IMR-90 (cell line): ENCODE data around the gene TECPR2.

Source experiments
- FOS ChIP-seq: fragments of 150-350 bp; IDR thresholded peaks from 2 replicates; pipeline ENCODE4 v1.6.1; 2016; ENCODE audit warnings: low read depth, low read length
- RAD21 ChIP-seq: IDR thresholded peaks from 2 replicates; pipeline ENCODE4 v1.6.1; 2012; ENCODE audit warnings: low read length, improper control_type of control experiment
- RFX5 ChIP-seq: IDR thresholded peaks from 2 replicates; pipeline ENCODE4 v1.8.0; 2012; ENCODE audit warnings: low read depth, mild to moderate bottlenecking, low read length, moderate library complexity
- SMC3 ChIP-seq: fragments of 150-350 bp; IDR thresholded peaks from 2 replicates; pipeline ENCODE4 v1.6.1; 2016; ENCODE audit warnings: low read depth, mild to moderate bottlenecking, antibody characterized with exemption, low read length, moderate library complexity
- TF ChIP-seq, protein P1 (sequence below): conservative IDR thresholded peaks from 2 replicates; pipeline ENCODE4 v1.5.1; 2012; ENCODE audit warnings: mild to moderate bottlenecking, low read depth, low read length, improper control_type of control experiment
- TF ChIP-seq, protein P2 (sequence below): fragments of 150-350 bp; IDR thresholded peaks from 2 replicates; pipeline ENCODE4 v1.6.1; 2016; ENCODE audit warnings: low read depth, mild to moderate bottlenecking, low read length, moderate library complexity, borderline replicate concordance
- TF ChIP-seq, protein P3 (sequence below): fragments of 150-350 bp; IDR thresholded peaks from 2 replicates; pipeline ENCODE4 v1.6.1; 2017; ENCODE audit warnings: mild to moderate bottlenecking, antibody characterized with exemption, low read length, low read depth

DNA sequence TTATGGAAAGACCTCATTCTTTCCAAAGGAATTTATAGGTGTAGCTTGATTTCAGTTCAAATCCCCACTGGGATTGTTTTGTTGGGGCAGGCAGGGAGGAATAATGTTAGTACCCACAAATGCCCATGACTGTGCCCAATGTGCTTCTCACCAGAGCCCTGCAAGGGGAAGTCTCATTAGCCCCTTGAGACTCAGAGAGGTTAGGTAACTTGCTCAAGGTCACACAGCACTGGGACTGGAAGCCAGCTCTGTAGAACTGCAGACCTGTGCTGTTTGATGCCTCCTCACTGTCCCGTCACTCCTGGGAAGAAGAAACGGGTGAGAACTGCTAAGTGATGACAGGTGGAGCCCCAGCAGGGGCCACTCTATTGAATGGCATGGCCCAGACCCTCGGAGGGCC, 138.0 kb downstream of the TECPR2 start:
- TF ChIP-seq RAD21: no peak
- TF ChIP-seq, protein P1, sequence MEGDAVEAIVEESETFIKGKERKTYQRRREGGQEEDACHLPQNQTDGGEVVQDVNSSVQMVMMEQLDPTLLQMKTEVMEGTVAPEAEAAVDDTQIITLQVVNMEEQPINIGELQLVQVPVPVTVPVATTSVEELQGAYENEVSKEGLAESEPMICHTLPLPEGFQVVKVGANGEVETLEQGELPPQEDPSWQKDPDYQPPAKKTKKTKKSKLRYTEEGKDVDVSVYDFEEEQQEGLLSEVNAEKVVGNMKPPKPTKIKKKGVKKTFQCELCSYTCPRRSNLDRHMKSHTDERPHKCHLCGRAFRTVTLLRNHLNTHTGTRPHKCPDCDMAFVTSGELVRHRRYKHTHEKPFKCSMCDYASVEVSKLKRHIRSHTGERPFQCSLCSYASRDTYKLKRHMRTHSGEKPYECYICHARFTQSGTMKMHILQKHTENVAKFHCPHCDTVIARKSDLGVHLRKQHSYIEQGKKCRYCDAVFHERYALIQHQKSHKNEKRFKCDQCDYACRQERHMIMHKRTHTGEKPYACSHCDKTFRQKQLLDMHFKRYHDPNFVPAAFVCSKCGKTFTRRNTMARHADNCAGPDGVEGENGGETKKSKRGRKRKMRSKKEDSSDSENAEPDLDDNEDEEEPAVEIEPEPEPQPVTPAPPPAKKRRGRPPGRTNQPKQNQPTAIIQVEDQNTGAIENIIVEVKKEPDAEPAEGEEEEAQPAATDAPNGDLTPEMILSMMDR: no peak
- no peak for TF ChIP-seq RFX5
- TF ChIP-seq, protein P2, sequence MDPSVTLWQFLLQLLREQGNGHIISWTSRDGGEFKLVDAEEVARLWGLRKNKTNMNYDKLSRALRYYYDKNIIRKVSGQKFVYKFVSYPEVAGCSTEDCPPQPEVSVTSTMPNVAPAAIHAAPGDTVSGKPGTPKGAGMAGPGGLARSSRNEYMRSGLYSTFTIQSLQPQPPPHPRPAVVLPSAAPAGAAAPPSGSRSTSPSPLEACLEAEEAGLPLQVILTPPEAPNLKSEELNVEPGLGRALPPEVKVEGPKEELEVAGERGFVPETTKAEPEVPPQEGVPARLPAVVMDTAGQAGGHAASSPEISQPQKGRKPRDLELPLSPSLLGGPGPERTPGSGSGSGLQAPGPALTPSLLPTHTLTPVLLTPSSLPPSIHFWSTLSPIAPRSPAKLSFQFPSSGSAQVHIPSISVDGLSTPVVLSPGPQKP: no peak
- no peak for TF ChIP-seq FOS
- TF ChIP-seq, protein P3, sequence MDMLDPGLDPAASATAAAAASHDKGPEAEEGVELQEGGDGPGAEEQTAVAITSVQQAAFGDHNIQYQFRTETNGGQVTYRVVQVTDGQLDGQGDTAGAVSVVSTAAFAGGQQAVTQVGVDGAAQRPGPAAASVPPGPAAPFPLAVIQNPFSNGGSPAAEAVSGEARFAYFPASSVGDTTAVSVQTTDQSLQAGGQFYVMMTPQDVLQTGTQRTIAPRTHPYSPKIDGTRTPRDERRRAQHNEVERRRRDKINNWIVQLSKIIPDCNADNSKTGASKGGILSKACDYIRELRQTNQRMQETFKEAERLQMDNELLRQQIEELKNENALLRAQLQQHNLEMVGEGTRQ: no peak
- no peak for TF ChIP-seq SMC3
